ENCODE data around the gene TRIP4. TPM values are rescaled to one million over a fixed set of nuclear protein-coding genes. Genes with fewer than 3 reads are reported as not detected.

Gene TRIP4
- total RNA-seq, 1 experiment from 2014 or later = 21.7 TPM

GRCh38 chr15:64381000-64381751 is 6.5 kb upstream of the TRIP4 start, which contains the start of gene PCLAF:
Gene PCLAF (minus strand): TSS chr15:64381441. CDS start chr15:64381371, 70 bp downstream.
- Histone ChIP-seq H3K9ac (ENCODE audit: extremely low read depth, insufficient read length, low read length) (peak within 1 kb of the TSS; percentile 94), H3K23me2 (ENCODE audit: insufficient read length, low read depth, low read length, poor library complexity, severe bottlenecking) (no peaks in the 10 kb centered on the region), H3K4me2 (ENCODE audit: insufficient read depth, insufficient read length, low read length) (peak within 1 kb of the TSS; percentile 84), H3K14ac (ENCODE audit: insufficient read depth, low read length) (0 out of 2 replicates have a peak within 1 kb of the TSS, but pooled peaks have one; percentile 74), H2BK120ac (ENCODE audit: low read depth, low read length, poor library complexity, severe bottlenecking) (no peak within 1 kb of the TSS), H3K79me2 (ENCODE audit: insufficient read depth, low read length) (no peaks in the 10 kb centered on the region), H3K56ac (ENCODE audit: insufficient read length, low read depth, low read length) (no peak within 1 kb of the TSS), H4K91ac (ENCODE audit: insufficient read length, low read depth, low read length) (no peak within 1 kb of the TSS), H3K4ac (ENCODE audit: low read depth, low read length) (no peak within 1 kb of the TSS; the same call in 1 of the 2 replicates), H2AK5ac (ENCODE audit: insufficient read length, low read length) (no peak within 1 kb of the TSS), H3K23ac (ENCODE audit: insufficient read length, low read depth, low read length) (no peak within 1 kb of the TSS), H2BK12ac (ENCODE audit: insufficient read length, low read depth, low read length) (no peak within 1 kb of the TSS), H3K18ac (ENCODE audit: insufficient read length, low read depth, low read length) (peak within 1 kb of the TSS; percentile 88), H2BK20ac (ENCODE audit: low read depth, low read length, poor library complexity, severe bottlenecking) (no peak within 1 kb of the TSS), H4K8ac (replicated peaks; ENCODE audit: insufficient read length, low read depth, low read length) (no peak within 1 kb of the TSS), H4K20me1 (ENCODE audit: control insufficient read depth, insufficient read depth, insufficient read length) (no peaks in the 10 kb centered on the region), H3K27me3 (ENCODE audit: insufficient read depth, low read length) (no peaks in the 10 kb centered on the region), H3K9me3 (ENCODE audit: control insufficient read depth, low read depth, low read length) (no peaks in the 10 kb centered on the region), H2AFZ (ENCODE audit: low read length) (peak within 1 kb of the TSS; percentile 57), H3K27ac (ENCODE audit: insufficient read length, low read depth, low read length) (no peak within 1 kb of the TSS), H3K4me1 (ENCODE audit: insufficient read depth, low read length) (no peaks in the 10 kb centered on the region), H2BK5ac (ENCODE audit: insufficient read length, low read length) (no peak within 1 kb of the TSS), H3K79me1 (ENCODE audit: insufficient read depth, low read depth, low read length, poor library complexity, severe bottlenecking) (peaks cover 3% of the 10 kb centered on the region), H2BK15ac (ENCODE audit: low read depth, low read length) (no peak within 1 kb of the TSS), H3T11ph (ENCODE audit: low read length) (no peak within 1 kb of the TSS), H4K5ac (ENCODE audit: insufficient read length, low read depth, low read length) (no peak within 1 kb of the TSS)
- Mint-ChIP-seq H3K4me1 (peaks cover 10 to 19% of the 10 kb centered on the region in 2 experiments), H3K27me3 (ENCODE audit: low read depth) (no peaks in the 10 kb centered on the region), H3K27ac (peak within 1 kb of the TSS in 2 of 3 experiments; percentile 93 to 97; a peak in 4 of 7 replicates), H3K4me3 (peak within 1 kb of the TSS; percentile 91 to 95), H3K36me3 (ENCODE audit: insufficient read depth in 1 of 3, low read depth in 3 of 3) (peaks cover 6 to 18% (median 15%) of the 10 kb centered on the region in 3 experiments; a peak in 6 of 7 replicates), H3K9me3 (no peaks in the 10 kb centered on the region)
- no CpG with 5 or more reads among the region's 38 CpGs for WGBS (ENCODE audit: extremely low coverage, insufficient read length, low lambda C conversion rate)
- no peak for TF ChIP-seq CTCF (conservative IDR thresholded peaks at IDR 0.05)
- peak; percentile 97 for DNase-seq
